GM19351 (cell line): Measurements from ENCODE around the gene ECT2L.
A peak's percentile ranks its signal among the peaks of the same experiment; 100 is the strongest.

Experiments
- ATAC-seq: cut with Tn5 transposase; IDR thresholded peaks from one replicate; pipeline ENCODE4 v1.9.1; 2021; ENCODE audit warnings: mild to moderate bottlenecking, moderate library complexity; ENCODE audit not compliant: unreplicated experiment

ECT2L gene

GRCh38 chr6:138849791-138850190 lies 53.9 kb downstream of the ECT2L start:
- ATAC-seq: no peak

GRCh38 chr6:138856654-138857053 lies 60.8 kb downstream of the ECT2L start:
- ATAC-seq: no peak

GRCh38 chr6:138857775-138858174 lies 61.9 kb downstream of the ECT2L start:
- no peak for ATAC-seq

- no peak for ATAC-seq
Observed at GRCh38 chr6:138862456-138862855, 66.6 kb downstream of the ECT2L start.

- no peak for ATAC-seq
Observed at GRCh38 chr6:138863321-138863720, 67.4 kb downstream of the ECT2L start.

- no peak for ATAC-seq
Observed at GRCh38 chr6:138864343-138864890, 68.5 kb downstream of the ECT2L start.

- no peak for ATAC-seq
Observed at GRCh38 chr6:138865480-138866109, 69.7 kb downstream of the ECT2L start.

GRCh38 chr6:138868181-138868580 lies 72.3 kb downstream of the ECT2L start:
- ATAC-seq: no peak

- no peak for ATAC-seq
Observed at GRCh38 chr6:138869398-138869797, 73.5 kb downstream of the ECT2L start.

GRCh38 chr6:138873191-138873590 lies 77.3 kb downstream of the ECT2L start:
- ATAC-seq: no peak

GRCh38 chr6:138882369-138883017 lies 86.6 kb downstream of the ECT2L start:
- peak; percentile 76 for ATAC-seq

- ATAC-seq: no peak
Observed at GRCh38 chr6:138885156-138885819, 89.4 kb downstream of the ECT2L start.

- ATAC-seq: no peak
Observed at GRCh38 chr6:138891255-138891986, 95.5 kb downstream of the ECT2L start.

- ATAC-seq: peak; percentile 45
Observed at GRCh38 chr6:138896104-138896756, 100.3 kb downstream of the ECT2L start.

- no peak for ATAC-seq
Observed at GRCh38 chr6:138897031-138897430, 101.1 kb downstream of the ECT2L start.

- ATAC-seq: no peak
Observed at GRCh38 chr6:138907167-138907566, 111.3 kb downstream of the ECT2L start.

GRCh38 chr6:138909511-138909910 lies 113.6 kb downstream of the ECT2L start:
- no peak for ATAC-seq

GRCh38 chr6:138909975-138910374 lies 114.1 kb downstream of the ECT2L start:
- ATAC-seq: no peak

- no peak for ATAC-seq
Observed at GRCh38 chr6:138912308-138912707, 116.4 kb downstream of the ECT2L start.

GRCh38 chr6:138914701-138915100 lies 118.8 kb downstream of the ECT2L start:
- ATAC-seq: no peak

- no peak for ATAC-seq
Observed at GRCh38 chr6:138920906-138921305, 125.0 kb downstream of the ECT2L start.
